Raji (cell line): ENCODE measurements around the gene AHI1.

Experiments
- POLR2A ChIP-seq: IDR thresholded peaks from 2 replicates; pipeline ENCODE4 v1.6.1; 2011; ENCODE audit warnings: low read depth, low read length, control low read depth; ENCODE audit not compliant: insufficient read depth

The AHI1 gene

GRCh38 chr6:135393289-135393688, 104.3 kb downstream of the AHI1 start:
- TF ChIP-seq POLR2A = no peak

DNA sequence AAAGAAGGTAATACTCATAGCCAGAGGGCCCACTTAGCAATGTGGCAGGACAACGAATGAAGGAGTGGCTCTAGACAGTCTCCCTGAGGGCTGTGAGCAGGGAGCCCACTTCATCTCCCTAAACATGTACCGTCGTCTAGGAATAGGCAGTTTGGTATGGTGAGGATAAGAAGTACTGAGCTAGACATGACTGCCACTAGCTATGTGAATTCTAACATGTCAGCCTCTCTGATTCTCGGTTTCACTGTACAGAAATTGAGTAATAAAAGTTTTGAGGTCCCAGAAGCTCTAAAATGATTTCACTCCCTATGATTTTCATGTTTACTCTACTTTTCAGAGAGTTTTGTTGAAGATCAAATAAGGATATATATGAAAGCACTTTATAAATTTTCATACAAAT, 107.1 kb downstream of the AHI1 start:
- TF ChIP-seq POLR2A = no peak

- TF ChIP-seq POLR2A = no peak
Measured at GRCh38 chr6:135385299-135385698, 112.2 kb downstream of the AHI1 start.

GRCh38 chr6:135383766-135384165, 113.8 kb downstream of the AHI1 start:
- no peak for TF ChIP-seq POLR2A

- TF ChIP-seq POLR2A = no peak
Measured at GRCh38 chr6:135383301-135383700, 114.2 kb downstream of the AHI1 start.

GRCh38 chr6:135382182-135382628, 115.3 kb downstream of the AHI1 start:
- no peak for TF ChIP-seq POLR2A

DNA sequence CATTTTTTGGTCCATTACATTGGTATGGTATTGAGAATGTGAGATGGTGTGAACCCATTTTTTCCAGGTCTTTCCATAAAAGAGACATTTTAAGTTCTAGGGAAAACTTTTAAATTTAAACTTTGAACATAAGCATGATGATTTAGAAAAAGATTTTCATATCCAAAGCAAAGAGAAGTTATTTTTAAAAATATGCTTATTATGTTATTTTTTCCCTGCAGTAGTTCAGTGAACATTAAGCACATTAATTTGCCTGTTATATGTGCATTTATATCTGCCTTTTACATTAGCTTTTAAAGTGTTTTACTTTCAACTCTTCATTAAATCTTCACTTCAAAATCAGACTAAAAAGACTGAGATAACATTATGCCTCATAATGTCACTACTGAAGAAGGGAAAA, 116.7 kb downstream of the AHI1 start:
- TF ChIP-seq POLR2A = no peak

- TF ChIP-seq POLR2A = no peak
Measured at GRCh38 chr6:135379647-135380046, 117.9 kb downstream of the AHI1 start.

GRCh38 chr6:135372758-135373157, 124.8 kb downstream of the AHI1 start:
- TF ChIP-seq POLR2A = no peak

GRCh38 chr6:135362124-135362523, 135.4 kb downstream of the AHI1 start:
- no peak for TF ChIP-seq POLR2A

- TF ChIP-seq POLR2A = no peak
Measured at GRCh38 chr6:135360222-135360621, 137.3 kb downstream of the AHI1 start.

DNA sequence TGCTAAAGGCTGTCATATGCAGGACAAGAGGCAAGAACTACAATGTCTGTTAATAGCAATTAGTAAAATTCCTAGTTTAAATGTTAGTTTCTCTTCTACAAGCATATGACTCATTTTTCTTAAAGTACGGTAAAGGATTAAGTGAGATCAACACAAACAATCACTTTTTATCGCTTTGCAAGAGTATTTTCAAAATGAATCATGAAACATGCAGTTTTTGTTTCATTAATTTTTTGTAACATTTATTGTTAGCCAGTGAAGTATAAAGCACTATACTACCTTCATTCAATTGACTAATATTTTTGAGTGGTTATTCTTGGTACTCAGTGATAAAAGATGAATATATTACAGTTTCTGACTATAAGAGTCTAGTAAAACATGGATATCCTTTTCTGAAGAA, 138.6 kb downstream of the AHI1 start:
- no peak for TF ChIP-seq POLR2A

GRCh38 chr6:135358251-135358821, 139.2 kb downstream of the AHI1 start:
- TF ChIP-seq POLR2A = no peak

DNA sequence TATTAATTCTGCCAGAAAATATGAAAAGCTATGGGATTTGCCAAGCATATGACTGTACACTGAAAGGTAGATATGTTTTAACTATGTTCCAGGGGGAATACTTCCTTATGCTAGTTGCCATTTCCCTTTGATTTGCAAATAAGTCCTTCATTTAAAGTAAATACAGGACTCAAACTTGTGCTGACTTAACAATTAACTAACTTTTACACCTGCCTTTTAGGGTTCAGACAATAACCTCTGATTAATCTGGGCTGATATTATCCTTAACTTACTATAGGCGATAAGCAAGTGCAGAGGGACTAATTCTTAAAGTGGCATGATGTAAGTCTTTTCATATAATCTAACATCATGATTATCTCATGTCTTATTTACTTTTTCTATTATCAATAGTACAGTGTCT, 143.1 kb downstream of the AHI1 start:
- TF ChIP-seq POLR2A = no peak

DNA sequence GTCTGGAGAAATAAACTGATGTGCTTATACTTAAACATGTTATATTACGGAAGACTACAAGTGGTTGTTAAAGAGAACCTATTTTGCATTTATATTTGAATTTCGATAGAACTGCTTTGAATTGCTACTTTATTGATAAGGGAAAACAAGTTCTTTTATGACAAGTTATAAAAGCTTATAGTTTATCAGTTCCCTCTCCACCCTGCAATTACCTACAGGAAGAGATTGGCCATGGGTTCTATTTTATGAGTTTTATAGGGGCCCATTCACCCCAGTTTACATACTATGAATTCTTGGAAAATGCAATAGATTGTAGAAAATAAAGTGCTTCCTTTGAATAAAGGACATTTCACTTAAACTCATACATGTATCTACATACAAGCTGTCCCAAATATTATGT, 144.4 kb downstream of the AHI1 start:
- TF ChIP-seq POLR2A = no peak

DNA sequence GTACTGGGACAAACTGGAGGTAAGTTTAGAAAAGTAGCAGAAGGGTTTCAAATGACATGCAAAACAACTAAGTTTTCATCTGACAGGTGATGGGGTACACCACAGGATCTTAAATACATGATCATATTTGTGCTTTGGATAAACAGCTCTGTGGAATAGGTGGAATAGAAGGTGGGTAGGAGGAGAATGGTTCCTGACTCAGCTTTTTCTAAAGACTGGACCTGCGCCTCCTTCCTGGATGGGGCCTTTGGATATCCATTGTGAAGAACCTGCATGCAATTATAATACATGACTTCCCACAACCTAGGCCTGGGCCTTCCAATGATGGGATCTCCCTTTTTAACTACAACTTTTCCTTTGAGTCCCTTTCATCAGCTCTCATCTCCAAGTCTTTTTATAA, 145.9 kb downstream of the AHI1 start:
- no peak for TF ChIP-seq POLR2A

- no peak for TF ChIP-seq POLR2A
Measured at GRCh38 chr6:135347887-135348286, 149.7 kb downstream of the AHI1 start.
